GM19397 (cell line): ENCODE data around the gene DIP2C.
"Not testable (repeated sequence)": the region's sequence is repeated elsewhere in the genome, so short reads cannot be mapped to it uniquely, and the experiment has no call there.

Source experiments
- ATAC-seq: cut with Tn5 transposase; IDR thresholded peaks from one replicate; pipeline ENCODE4 v1.9.1; 2021; ENCODE audit warnings: mild to moderate bottlenecking, moderate library complexity; ENCODE audit not compliant: unreplicated experiment

DIP2C gene

DNA sequence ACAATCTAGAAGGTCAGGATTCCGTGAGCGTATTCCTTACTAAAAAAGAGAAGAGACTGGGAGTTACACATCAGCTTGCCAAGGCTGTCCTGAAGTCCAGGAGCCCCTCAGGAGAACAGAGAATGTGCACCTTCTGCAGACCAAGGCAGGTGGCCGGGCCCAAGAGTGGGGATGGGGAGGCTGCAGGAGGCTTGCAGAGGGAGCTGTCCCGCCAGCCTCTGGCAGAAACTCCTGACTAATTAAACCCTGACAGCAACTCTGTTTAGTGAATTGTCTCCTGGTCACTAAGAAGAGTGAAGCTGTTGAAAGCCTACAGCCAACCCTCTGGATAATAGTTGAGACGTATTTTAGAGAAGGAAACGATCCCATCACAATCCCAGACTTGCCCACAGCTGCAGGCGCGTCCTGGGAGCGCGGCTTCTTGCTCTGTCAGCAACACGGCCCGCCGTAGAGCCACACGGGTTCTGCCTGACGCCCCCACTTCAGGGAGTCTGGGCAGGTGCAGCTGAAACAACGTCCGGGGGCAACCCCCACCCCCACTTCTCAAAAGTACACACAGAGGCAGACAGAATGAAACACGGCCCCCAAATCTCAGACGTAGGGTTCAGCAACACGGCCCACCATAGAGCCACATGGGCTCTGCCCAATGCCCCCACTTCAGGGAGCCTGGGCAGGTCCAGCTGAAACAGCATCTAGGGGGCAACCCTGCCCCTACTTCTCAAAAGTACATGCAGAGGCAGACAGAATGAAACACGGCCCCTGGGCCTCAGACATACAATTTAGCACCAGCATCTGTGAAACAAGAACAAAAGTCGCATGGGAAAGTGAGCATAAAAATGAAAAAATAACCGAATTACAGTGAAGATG, 45.2 kb downstream of the DIP2C start:
- no peak for ATAC-seq

DNA sequence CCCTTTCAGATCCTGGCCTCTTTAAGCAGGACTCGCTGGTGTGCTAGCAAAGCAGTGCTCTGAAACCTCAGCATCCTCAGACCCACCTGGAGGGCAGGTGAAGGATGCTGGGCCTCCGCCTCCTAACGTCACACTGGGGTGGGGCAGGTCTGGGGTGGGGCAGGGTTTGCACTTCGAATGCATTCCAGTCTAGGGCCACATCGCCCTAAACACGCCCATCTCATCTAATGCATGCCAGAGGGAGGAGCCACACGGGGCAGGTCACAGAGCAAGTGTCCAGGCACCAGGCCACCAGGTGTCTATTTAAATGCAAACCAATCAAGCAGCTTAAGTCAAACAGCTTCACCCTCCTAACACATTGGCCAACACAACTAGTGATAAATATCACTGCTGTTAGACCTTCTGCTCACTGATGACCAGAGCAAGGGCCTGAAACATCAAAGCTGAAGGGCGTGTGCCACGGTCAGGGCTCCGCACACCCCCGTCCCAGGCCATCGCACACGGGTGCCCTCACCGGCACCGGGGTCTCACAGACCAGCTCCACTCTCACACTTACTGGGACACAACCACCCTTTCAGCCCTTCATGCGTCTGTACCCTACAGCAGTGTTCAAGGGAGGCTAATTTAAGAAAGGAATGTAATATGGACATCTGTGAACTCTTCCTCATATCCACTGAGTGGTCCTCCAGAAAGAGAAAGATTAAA, 47.1 kb downstream of the DIP2C start:
- no peak for ATAC-seq

DNA sequence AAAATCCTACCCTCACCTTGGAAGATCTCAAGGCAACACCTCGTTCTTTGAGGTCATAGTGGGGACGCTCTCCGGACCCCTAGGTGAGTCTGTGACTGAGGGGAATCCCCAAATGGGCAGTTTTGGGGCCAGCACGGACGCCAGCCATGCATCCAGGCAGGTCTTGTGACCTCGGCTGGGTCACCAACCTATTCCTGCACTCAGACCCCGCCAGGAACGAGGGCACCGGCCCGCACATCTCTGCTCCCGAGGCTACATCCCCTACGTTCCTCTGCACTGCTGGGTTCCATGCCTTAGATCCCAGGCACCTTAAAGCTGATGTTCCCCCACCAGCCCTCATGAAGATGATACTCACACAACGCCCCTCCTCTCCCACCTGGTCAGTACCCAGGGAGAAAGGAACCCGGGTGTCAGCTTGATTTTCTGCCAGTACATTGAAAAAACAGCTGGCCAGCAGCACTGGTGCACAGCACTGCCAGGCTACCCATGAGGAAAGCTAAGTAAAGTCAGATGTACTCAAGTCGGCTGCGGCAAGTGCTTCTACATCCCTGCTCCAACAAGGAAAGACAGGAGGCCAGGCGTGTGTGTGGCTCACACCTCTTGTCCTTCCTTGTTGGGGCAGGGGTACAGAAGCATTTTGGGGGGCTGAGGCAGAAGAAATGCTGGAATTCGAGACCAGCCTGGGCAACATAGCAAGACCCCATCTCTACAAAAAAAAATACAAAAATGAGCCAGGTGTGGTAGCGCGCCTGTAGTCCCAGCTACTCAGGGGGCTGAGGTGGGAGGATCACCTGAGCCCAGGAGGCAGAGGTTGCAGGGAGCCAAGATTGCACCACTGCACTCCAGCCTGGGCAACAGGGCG, 48.1 kb downstream of the DIP2C start:
- ATAC-seq, result no peak

DNA sequence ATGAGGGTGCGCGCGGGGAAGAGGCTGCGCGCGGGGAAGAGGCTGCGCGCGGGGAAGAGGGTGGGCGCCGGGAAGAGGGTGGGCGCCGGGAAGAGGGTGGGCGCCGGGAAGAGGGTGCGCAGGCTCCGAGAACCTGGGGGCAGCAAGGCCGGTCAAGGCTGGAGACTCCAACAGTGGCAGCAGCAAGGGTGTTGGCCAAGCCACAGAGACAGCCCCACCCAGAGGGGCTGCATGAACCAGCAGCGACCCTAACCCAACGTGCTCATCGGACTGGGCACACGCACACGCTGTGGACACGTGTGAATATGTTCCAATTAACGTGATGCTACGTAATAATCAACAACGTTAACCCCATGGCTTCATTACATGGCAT, 48.8 kb downstream of the DIP2C start:
- no peak for ATAC-seq

- ATAC-seq, result no peak
These were observed 49.5 kb downstream of the DIP2C start for GRCh38 chr10:639751-640672.

GRCh38 chr10:639001-639750, 50.3 kb downstream of the DIP2C start:
- no peak for ATAC-seq

DNA sequence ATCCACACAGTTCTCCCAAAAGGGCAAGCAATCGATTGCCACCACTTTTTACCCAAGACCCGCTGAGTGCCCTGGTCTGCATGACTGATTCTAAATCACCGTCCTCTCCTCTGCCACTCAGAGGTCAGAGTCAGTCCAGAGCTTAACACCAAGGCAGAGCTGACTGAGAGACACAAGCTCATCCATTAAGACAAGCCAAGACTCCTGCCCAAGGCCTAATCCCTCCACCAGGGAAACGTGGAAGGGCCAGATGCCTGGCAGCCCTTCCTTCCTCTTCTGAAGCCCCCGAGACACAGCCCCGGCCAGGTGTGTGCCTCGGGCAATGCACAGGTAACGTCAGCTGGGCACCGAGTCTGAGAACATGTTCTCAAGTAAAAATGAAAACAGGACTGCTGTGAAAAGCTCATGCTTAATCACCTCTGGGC, 51.7 kb downstream of the DIP2C start:
- no peak for ATAC-seq

DNA sequence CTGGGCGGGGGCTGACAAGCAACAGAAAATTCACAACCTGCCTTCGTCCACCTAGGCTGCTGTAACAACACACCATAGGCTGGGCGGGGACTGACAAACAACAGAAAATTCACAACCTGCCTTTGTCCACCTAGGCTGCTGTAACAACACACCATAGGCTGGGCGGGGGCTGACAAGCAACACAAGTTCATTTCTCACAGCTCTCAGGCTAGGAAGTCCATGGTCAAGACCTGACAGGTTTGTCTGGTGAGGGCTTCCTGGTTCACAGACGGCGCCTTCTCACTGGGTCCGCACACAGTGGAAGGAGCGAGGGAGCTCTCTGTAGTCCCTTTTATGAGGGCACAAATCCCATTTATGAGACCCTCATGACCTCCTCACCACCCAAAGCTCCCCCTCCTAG, 52.2 kb downstream of the DIP2C start:
- no peak for ATAC-seq

GRCh38 chr10:636769-637168, 52.7 kb downstream of the DIP2C start:
- ATAC-seq, result no peak

DNA sequence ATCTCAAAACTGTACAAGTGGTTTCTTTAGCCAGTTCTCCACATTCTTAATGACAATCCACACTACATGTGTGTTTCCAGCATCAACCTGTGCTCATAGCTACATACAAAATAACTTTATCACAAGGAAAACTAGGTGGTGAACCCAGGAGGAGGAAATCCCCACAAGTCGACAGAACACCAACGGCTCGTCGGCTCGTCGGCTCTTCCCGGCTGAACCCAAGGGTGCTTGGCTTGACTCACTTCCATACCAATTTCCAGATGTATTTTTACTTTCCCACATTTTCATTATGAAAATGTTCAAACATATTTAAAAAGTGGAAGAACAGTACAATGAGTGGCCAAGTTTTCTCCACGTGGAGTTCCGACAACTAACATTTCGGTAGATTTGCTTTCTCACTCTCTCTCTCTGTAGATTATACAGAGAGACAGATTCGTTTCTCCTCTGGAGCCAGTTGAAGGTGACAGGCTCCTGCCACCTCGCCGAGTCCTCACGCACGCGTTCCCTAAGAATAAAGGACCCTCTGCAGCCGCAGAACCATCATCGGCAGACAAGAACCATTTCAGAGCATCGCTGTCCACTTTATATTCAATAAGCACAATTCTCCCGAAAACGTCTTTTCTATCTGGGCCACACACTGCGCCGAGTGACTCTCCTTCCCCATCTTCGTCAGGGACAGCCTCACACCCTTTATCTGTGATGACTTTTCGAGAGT, 53.3 kb downstream of the DIP2C start:
- no peak for ATAC-seq

GRCh38 chr10:635088-635861, 54.2 kb downstream of the DIP2C start:
- ATAC-seq, result no peak

- ATAC-seq, result no peak
These were observed 55.2 kb downstream of the DIP2C start for GRCh38 chr10:634256-634655.

- ATAC-seq, result no peak
These were observed 55.9 kb downstream of the DIP2C start for GRCh38 chr10:633279-634245.

DNA sequence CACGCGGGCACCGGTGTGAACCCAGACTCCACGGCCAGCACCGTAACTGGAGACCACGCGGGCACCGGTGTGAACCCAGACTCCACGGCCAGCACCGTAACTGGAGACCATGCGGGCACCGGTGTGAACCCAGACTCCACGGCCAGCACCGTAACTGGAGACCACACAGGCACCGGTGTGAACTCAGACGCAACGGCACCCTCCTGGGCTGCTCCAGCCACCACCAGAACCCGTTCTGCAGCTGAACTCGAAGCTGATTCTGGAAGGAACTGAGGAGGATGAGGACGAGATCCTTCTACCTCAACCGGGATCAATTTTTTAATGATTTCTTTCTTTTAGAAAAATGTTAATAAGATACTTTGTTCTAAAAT, 56.7 kb downstream of the DIP2C start:
- ATAC-seq, result not testable (repeated sequence)

DNA sequence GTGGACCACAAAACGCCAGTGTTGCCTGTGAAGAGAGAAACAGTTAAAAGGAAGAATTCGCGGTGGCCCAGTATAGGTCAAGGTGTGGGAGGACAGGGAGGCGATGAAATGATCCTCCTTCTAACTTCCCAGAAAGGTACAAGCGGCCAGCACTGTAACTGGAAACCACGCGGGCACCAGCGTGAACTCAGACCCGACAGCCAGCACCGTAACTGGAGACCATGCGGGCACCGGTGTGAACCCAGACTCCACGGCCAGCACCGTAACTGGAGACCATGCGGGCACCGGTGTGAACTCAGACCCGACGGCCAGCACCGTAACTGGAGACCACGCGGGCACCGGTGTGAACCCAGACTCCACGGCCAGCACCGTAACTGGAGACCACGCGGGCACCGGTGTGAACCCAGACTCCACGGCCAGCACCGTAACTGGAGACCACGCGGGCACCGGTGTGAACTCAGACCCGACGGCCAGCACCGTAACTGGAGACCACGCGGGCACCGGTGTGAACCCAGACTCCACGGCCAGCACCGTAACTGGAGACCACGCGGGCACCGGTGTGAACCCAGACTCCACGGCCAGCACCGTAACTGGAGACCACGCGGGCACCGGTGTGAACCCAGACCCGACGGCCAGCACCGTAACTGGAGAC, 57.2 kb downstream of the DIP2C start:
- ATAC-seq, result not testable (repeated sequence)

DNA sequence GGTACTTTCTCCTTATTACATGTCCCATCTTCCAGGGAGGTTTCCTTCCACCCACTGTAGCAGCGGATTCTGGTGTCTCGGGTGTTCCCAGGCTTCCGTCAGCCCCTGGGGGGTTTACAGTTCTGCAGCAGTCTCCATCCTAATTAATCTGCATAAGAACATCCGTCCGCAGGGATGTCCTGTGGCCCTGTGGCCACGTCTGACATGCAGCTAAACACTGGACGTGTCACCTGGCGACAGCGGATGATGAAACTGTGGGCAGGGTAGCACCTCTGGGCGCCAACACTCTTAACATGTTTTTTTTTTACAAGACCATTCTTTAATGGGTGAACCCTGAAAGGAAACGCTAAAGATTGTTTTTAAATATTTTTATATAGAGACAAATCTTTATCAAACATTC, 58.2 kb downstream of the DIP2C start:
- no peak for ATAC-seq
